Smooth muscle cell of the pulmonary artery (primary cell): ENCODE measurements around the gene ZNF254. TPM values are rescaled to one million over a fixed set of nuclear protein-coding genes. Genes with fewer than 3 reads are reported as not detected.

Source experiments
- total RNA-seq: library from RNA; depleted of rRNA; stranded (reverse); fragments of >200 nt; gene quantifications from 2 replicates; pipeline ENCODE4 v1.2.3, GENCODE V29; 2014

ZNF254 gene
- total RNA-seq = 7.0 and 7.4 TPM in 2 replicates

GRCh38 chr19:24086974-24087595 is at the start of gene ZNF254:
ZNF254 (plus strand) TSS chr19:24087187; CDS start chr19:24087308, 121 bp downstream.

Other genes starting within 250 kb of the ZNF254 start
- 1.4 and 2.2 TPM in 2 replicates for gene ZNF726, start 172.3 kb upstream of the ZNF254 start, total RNA-seq